Keratinocyte (primary cell): ENCODE measurements around the gene SLC15A3. TPM values are rescaled to one million over a fixed set of nuclear protein-coding genes. Genes with fewer than 3 reads are reported as not detected.

Experiments
- DNase-seq: peaks from one replicate; pipeline ENCODE4 v3.0.0-alpha.2; 2011; ENCODE audit warnings: low read depth, missing footprints, low spot score
- FAIRE-seq: peaks from 2 replicates; lab custom pipeline; 2011; peaks lifted over from hg19 to GRCh38; lab: Jason Lieb, UNC
- H2AFZ ChIP-seq: 2 replicates; pipeline ENCODE4 v1.6.0; 2012; ENCODE audit warnings: low read length, control low read depth, inconsistent platforms; ENCODE audit not compliant: control insufficient read depth
- H3K27ac ChIP-seq: 2 replicates; pipeline ENCODE4 v1.5.1; 2011; ENCODE audit warnings: low read length; ENCODE audit not compliant: control insufficient read depth, insufficient read depth
- H3K27me3 ChIP-seq: 3 replicates; pipeline ENCODE4 v1.6.0; 2011; ENCODE audit warnings: low read length; ENCODE audit not compliant: control insufficient read depth, insufficient read depth; ENCODE audit errors: extremely low read depth
- H3K36me3 ChIP-seq, 2 experiments: 2 replicates in 1 of 2; 3 replicates in 1 of 2; pipeline ENCODE4 v1.5.1; 2011; ENCODE audit warnings: low read length in 2 of 2, mild to moderate bottlenecking in 1 of 2; ENCODE audit not compliant: control insufficient read depth in 2 of 2, insufficient read depth in 2 of 2; ENCODE audit errors: extremely low read depth in 1 of 2
- H3K4me1 ChIP-seq: 3 replicates; pipeline ENCODE4 v1.5.1; 2011; ENCODE audit warnings: low read length; ENCODE audit not compliant: control insufficient read depth, insufficient read depth; ENCODE audit errors: extremely low read depth
- H3K4me2 ChIP-seq: 3 replicates; pipeline ENCODE4 v1.6.0; 2011; ENCODE audit warnings: low read depth, low read length; ENCODE audit not compliant: control insufficient read depth, insufficient read depth; ENCODE audit errors: extremely low read depth
- H3K4me3 ChIP-seq, 3 experiments: fragments of 200-600 bp in 1 of 3; sonication (generic) in 1 of 3; 2 replicates in 2 of 3; 3 replicates in 1 of 3; pipeline ENCODE4 v1.5.1; 2011 to 2016; ENCODE audit warnings: low read length in 3 of 3, mild to moderate bottlenecking in 3 of 3, control low read depth in 2 of 3, inconsistent platforms in 1 of 3, low read depth in 1 of 3, mixed read lengths in 1 of 3, mixed run types in 1 of 3, moderate library complexity in 1 of 3; ENCODE audit not compliant: control insufficient read depth in 2 of 3, insufficient read depth in 2 of 3; ENCODE audit errors: extremely low read depth in 1 of 3
- H3K79me2 ChIP-seq: 2 replicates; pipeline ENCODE4 v1.6.0; 2012; ENCODE audit warnings: low read length; ENCODE audit not compliant: control insufficient read depth, insufficient read depth
- H3K9ac ChIP-seq: 3 replicates; pipeline ENCODE4 v1.6.0; 2011; ENCODE audit warnings: low read length; ENCODE audit not compliant: control insufficient read depth, insufficient read depth; ENCODE audit errors: extremely low read depth
- H3K9me1 ChIP-seq: 3 replicates; pipeline ENCODE4 v1.6.0; 2011; ENCODE audit warnings: low read length; ENCODE audit not compliant: control insufficient read depth, insufficient read depth; ENCODE audit errors: extremely low read depth
- H3K9me3 ChIP-seq: 2 replicates; pipeline ENCODE4 v1.5.1; 2012; ENCODE audit warnings: low read depth, low read length; ENCODE audit not compliant: control insufficient read depth
- H4K20me1 ChIP-seq: 3 replicates; pipeline ENCODE4 v1.6.0; 2011; ENCODE audit warnings: low read length; ENCODE audit not compliant: control insufficient read depth, insufficient read depth; ENCODE audit errors: extremely low read depth
- EZH2 ChIP-seq: IDR thresholded peaks from one replicate; pipeline ENCODE4 v1.6.1; 2012; ENCODE audit warnings: inconsistent platforms, mild to moderate bottlenecking, low read length, moderate library complexity
- dilution Hi-C: fragments of 300-500 bp; cut with MboI; formaldehyde crosslinking; loops from one replicate; pipeline ENCODE4 v1.7.0; 2020; ENCODE audit warnings: low sequenced_read_pairs; ENCODE audit not compliant: extremely low pct_ligation_motif_present
- polyA plus RNA-seq, 5 experiments: library from polyadenylated mRNA; depleted of rRNA in 3 of 5; stranded (reverse) in 3 of 5; stranded (forward) in 1 of 5; unstranded in 1 of 5; fragments of >200 nt; gene quantifications; 1 replicate in 1 of 5; 2 replicates in 3 of 5; 3 replicates in 1 of 5; pipeline versions ENCODE4 v1.2.1 to v1.2.3, GENCODE V29; 2011 to 2012; ENCODE audit warnings: missing spikeins in 2 of 5, low read depth in 1 of 5, low replicate concordance in 1 of 5
- TF ChIP-seq, protein P1 (sequence below), 3 experiments: IDR thresholded peaks in 1 of 3; conservative IDR thresholded peaks in 1 of 3; optimal IDR thresholded peaks in 1 of 3; 2 replicates in 2 of 3; 3 replicates in 1 of 3; pipeline versions ENCODE3 to v1.5.1; 2011; ENCODE audit warnings: low read length in 3 of 3, mild to moderate bottlenecking in 3 of 3, moderate library complexity in 2 of 3, control low read depth in 1 of 3, inconsistent platforms in 1 of 3; ENCODE audit not compliant: insufficient read depth in 2 of 3; ENCODE audit errors: extremely low read depth in 1 of 3

Gene SLC15A3
- polyA plus RNA-seq, 1 donor (not counting 4 experiments of a cell fraction or from before 2014, with no cell fraction given), result 1.0 TPM

DNA sequence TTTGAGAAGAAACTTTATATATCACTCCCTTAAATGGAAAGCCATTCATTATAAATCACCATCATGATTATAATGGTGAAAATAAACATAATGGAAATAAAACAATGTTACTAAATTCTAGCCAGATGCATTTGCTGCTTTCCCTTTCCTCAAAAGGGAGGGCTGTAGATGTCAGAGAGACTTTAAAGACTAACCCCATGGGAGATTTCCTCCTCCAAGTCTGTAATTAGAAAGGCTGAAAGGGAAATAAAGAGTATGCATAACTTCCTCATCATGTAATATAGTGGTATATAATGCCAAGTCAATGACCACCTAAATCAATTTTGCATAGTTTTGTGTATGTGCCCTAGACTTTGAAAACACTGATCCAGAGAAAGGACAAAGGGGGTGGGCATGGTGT is 25.9 kb upstream of the SLC15A3 start:
- Histone ChIP-seq H3K79me2 (no peaks in the 10 kb centered on the region), H4K20me1 (no peaks in the 10 kb centered on the region), H3K4me2 (no peak overlapping the region), H3K4me1 (peaks cover 11% of the 10 kb centered on the region), H3K36me3 (no peaks in the 10 kb centered on the region), H3K27ac (no peak overlapping the region), H3K9ac (no peak overlapping the region), H2AFZ (no peak overlapping the region), H3K27me3 (peaks cover 3% of the 10 kb centered on the region), H3K4me3 (no peak overlapping the region), H3K9me1 (peaks cover 2% of the 10 kb centered on the region), H3K9me3 (no peaks in the 10 kb centered on the region)
- dilution Hi-C loops, result no loop called here
- no peak for TF ChIP-seq EZH2
- TF ChIP-seq, protein P1, sequence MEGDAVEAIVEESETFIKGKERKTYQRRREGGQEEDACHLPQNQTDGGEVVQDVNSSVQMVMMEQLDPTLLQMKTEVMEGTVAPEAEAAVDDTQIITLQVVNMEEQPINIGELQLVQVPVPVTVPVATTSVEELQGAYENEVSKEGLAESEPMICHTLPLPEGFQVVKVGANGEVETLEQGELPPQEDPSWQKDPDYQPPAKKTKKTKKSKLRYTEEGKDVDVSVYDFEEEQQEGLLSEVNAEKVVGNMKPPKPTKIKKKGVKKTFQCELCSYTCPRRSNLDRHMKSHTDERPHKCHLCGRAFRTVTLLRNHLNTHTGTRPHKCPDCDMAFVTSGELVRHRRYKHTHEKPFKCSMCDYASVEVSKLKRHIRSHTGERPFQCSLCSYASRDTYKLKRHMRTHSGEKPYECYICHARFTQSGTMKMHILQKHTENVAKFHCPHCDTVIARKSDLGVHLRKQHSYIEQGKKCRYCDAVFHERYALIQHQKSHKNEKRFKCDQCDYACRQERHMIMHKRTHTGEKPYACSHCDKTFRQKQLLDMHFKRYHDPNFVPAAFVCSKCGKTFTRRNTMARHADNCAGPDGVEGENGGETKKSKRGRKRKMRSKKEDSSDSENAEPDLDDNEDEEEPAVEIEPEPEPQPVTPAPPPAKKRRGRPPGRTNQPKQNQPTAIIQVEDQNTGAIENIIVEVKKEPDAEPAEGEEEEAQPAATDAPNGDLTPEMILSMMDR (optimal IDR thresholded peaks at IDR 0.05 in 1 of 3, IDR thresholded peaks at IDR 0.05 in 1 of 3, conservative IDR thresholded peaks at IDR 0.05 in 1 of 3; ENCODE audit: extremely low read depth in 1 of 3, insufficient read depth in 2 of 3, low read length in 3 of 3), result no peak
- DNase-seq (no peak), FAIRE-seq (no peak)

DNA sequence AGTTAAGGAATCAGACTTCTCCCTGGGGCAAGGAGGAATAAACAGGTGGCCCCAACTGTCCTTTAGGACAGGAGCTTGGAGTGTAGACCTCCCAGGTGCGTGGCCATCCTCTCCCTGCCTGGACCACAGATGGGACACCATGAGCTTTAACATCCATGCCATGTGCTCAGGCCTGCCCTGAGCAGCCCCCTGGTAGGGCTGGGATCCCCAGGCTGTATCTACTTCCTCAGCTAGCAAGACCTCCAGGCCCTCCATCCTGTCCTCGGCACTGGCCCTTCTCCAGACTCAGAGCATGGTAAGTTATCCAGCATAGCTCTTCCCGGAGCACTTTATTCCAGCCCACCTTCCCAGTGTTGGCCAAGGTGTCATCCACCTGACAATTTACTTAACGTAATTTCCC is 25.2 kb upstream of the SLC15A3 start:
- dilution Hi-C loops, result no loop called here
- Histone ChIP-seq H4K20me1 (no peaks in the 10 kb centered on the region), H2AFZ (no peak overlapping the region)

More for the DNA sequence above, 25.2 kb upstream of the SLC15A3 start:
- Histone ChIP-seq H3K4me2 (no peak overlapping the region), H3K9me1 (peaks cover 2% of the 10 kb centered on the region), H3K27me3 (peaks cover 3% of the 10 kb centered on the region), H3K79me2 (no peaks in the 10 kb centered on the region), H3K36me3 (no peaks in the 10 kb centered on the region), H3K4me1 (peaks cover 11% of the 10 kb centered on the region), H3K9ac (no peak overlapping the region), H3K4me3 (no peak overlapping the region), H3K27ac (no peak overlapping the region), H3K9me3 (no peaks in the 10 kb centered on the region)
- DNase-seq (no peak), FAIRE-seq (no peak)
- TF ChIP-seq EZH2, result no peak
- TF ChIP-seq, protein P1 (optimal IDR thresholded peaks at IDR 0.05 in 1 of 3, IDR thresholded peaks at IDR 0.05 in 1 of 3, conservative IDR thresholded peaks at IDR 0.05 in 1 of 3; ENCODE audit: extremely low read depth in 1 of 3, insufficient read depth in 2 of 3, low read length in 3 of 3), result no peak
